ENCODE results near the gene HMX2. TPM values are rescaled to one million over a fixed set of nuclear protein-coding genes. Genes with fewer than 3 reads are reported as not detected.

HMX2 gene
- total and polyA plus RNA-seq, 2 of the 13 experiments (the other 11 are each of a cell fraction or from before 2014, with no cell fraction given), result not detected

- peak; percentile 45 for TF ChIP-seq ZNF687 (CRISPR knock-in tag; IDR thresholded peaks at IDR 0.05)
- TF ChIP-seq ZFY (CRISPR knock-in tag; IDR thresholded peaks at IDR 0.05), result peak; percentile 8; the same call in 1 of the 2 replicates
- no peak for TF ChIP-seq ZNF660 (CRISPR knock-in tag; IDR thresholded peaks at IDR 0.05; ENCODE audit: borderline replicate concordance, low read depth)
- no peak for TF ChIP-seq YY1 (IDR thresholded peaks at IDR 0.05; ENCODE audit: insufficient read depth, insufficient replicate concordance, low read depth, low read length)
- TF ChIP-seq ZNF777 (CRISPR knock-in tag; IDR thresholded peaks at IDR 0.05), result peak; percentile 28; the same call in 1 of the 2 replicates
- TF ChIP-seq HNRNPLL (IDR thresholded peaks at IDR 0.05; ENCODE audit: low read depth, low read length, poor library complexity, severe bottlenecking), result peak; percentile 53
- TF ChIP-seq ZNF879 (CRISPR knock-in tag; IDR thresholded peaks at IDR 0.05), result no peak
- TF ChIP-seq ZNF800 (CRISPR knock-in tag; IDR thresholded peaks at IDR 0.05), result peak; percentile 98
- peak; percentile 21; the same call in 1 of the 2 replicates for TF ChIP-seq ZFP91 (CRISPR knock-in tag; IDR thresholded peaks at IDR 0.05; ENCODE audit: borderline replicate concordance)
- TF ChIP-seq PHF21A (CRISPR knock-in tag; IDR thresholded peaks at IDR 0.05), result no peak
- TF ChIP-seq KIAA2018 (CRISPR knock-in tag; IDR thresholded peaks at IDR 0.05; ENCODE audit: borderline replicate concordance), result no peak
Measured at GRCh38 chr10:123136806-123137642, 10.9 kb upstream of the HMX2 start (continued).

Data from HepG2 (cell line).